ENCODE results near the gene PTPRN2. TPM values are rescaled to one million over a fixed set of nuclear protein-coding genes. Genes with fewer than 3 reads are reported as not detected.
"Not testable (repeated sequence)": the region's sequence is repeated elsewhere in the genome, so short reads cannot be mapped to it uniquely, and the experiment has no call there.

The PTPRN2 gene
- total RNA-seq, 1 donor: 0.27 TPM

DNA sequence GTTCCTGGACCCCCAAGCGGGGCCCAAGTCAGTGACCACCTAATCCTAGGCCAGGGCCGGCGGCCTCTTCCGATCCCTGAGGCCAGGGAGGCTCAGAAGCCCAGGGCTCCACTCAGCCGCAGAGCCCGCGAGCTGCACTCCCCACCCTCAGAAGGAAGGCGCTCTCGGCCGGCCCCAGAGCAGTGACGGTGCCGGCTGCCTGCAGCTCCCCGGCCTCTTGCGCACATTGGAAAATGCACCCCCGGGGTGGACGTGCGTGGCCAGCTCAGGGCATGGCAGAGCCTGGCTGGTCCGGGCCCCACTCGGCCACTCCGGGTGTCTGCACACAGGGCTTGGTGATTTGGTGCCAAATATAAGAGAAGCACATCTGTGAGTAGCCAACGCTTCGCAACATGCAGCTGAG, 269.1 kb downstream of the PTPRN2 start:
- DNase-seq (ENCODE audit: low read depth in 2 of 3, low spot score in 2 of 3): no peak

GRCh38 chr7:158317238-158318205, 270.1 kb downstream of the PTPRN2 start:
- no peak for DNase-seq (ENCODE audit: low read depth in 2 of 3, low spot score in 2 of 3)

DNA sequence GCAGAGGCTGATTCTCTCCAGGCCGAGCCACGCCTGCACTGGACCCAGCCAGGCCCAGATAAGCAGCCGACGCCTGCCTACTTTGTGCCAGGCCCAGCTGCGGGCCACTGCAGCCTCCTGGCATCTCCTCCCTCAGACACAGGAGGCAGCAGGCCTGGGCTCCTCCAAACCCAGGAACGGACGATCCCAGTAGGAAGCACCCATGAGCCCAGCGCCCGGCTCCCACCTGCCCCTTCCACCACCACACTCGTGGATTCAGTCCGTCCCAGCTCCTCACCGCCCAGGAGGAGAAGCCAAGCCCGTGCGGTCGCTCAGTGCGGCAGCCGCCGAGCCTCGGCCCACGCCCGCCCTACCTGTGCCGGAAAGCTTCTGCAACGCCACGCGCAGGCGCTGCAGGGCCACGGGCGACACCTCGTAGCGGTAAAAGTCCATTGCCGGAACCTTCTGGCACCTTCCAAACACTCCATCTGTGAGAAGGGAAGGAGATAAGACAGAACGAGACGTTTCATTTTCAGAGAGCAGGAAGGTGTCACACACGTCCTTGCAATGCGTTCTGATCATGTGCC, 271.1 kb downstream of the PTPRN2 start:
- DNase-seq (ENCODE audit: low read depth in 2 of 3, low spot score in 2 of 3): no peak

- DNase-seq (ENCODE audit: low read depth in 2 of 3, low spot score in 2 of 3): no peak
These were observed 271.7 kb downstream of the PTPRN2 start for GRCh38 chr7:158315881-158316280.

GRCh38 chr7:158315326-158315725, 272.3 kb downstream of the PTPRN2 start:
- no peak for DNase-seq (ENCODE audit: low read depth in 2 of 3, low spot score in 2 of 3)

- no peak for DNase-seq (ENCODE audit: low read depth in 2 of 3, low spot score in 2 of 3)
These were observed 273.2 kb downstream of the PTPRN2 start for GRCh38 chr7:158314394-158314793.

DNA sequence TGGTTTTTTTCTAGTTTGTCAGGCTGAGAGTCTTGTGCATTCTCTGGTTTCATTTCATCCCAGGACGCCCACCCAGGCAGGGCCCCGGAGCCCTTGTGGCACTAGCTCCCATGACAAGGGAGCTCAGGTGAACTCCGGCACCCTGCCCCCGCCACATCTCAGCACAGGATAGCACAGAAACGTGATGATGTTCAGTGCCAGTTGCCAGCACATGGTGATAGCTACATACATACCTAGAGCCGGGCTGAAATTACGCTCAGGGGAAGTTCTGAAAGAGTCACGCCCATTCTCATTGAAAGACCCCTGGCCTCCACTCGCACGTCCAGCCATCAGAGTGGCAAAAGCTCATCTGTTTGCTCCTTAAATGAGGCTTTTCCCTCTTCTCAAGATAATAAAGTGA, 273.7 kb downstream of the PTPRN2 start:
- DNase-seq (ENCODE audit: low read depth in 2 of 3, low spot score in 2 of 3): no peak

DNA sequence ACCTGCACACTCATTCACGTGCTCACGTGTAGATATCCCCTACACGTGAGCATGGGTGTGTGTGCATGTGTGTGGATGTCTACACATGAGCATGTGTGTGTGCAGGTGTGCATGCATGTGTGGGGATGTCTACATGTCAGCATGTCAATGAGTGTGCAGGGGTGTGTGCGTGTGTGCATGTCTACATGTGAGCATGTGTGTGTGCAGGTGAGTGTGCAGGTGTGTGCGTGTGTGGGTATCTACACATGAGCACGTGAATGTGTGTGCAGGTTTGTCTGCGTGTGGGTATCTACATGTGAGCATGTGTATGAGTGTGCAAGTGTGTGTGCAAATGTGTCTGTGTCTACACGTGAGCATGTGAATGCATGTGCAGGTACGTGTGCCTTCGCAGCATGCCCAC, 274.8 kb downstream of the PTPRN2 start:
- no peak for DNase-seq (ENCODE audit: low read depth in 2 of 3, low spot score in 2 of 3)

- no peak for DNase-seq (ENCODE audit: low read depth in 2 of 3, low spot score in 2 of 3)
These were observed 275.8 kb downstream of the PTPRN2 start for GRCh38 chr7:158311791-158312190.

- DNase-seq (ENCODE audit: low read depth in 2 of 3, low spot score in 2 of 3): no peak
These were observed 276.5 kb downstream of the PTPRN2 start for GRCh38 chr7:158310924-158311666.

- no peak for DNase-seq (ENCODE audit: low read depth in 2 of 3, low spot score in 2 of 3)
These were observed 277.5 kb downstream of the PTPRN2 start for GRCh38 chr7:158309868-158310763.

- DNase-seq (ENCODE audit: low read depth in 2 of 3, low spot score in 2 of 3): no peak
These were observed 279.6 kb downstream of the PTPRN2 start for GRCh38 chr7:158308001-158308400.

DNA sequence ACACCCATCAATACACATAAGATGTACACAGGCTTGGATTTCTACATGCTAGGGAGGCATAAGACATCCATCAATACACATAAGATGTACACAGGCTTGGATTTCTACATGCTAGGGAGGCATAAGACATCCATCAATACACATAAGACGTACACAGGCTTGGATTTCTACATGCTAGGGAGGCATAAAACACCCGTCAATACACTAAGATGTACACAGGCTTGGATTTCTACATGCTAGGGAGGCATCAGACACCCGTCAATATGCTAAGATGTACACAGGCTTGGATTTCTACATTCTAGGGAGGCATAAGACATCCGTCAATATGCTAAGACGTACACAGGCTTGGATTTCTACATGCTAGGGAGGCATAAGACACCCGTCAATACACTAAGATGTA, 283.6 kb downstream of the PTPRN2 start:
- not testable (repeated sequence) for DNase-seq (ENCODE audit: low read depth in 2 of 3, low spot score in 2 of 3)

DNA sequence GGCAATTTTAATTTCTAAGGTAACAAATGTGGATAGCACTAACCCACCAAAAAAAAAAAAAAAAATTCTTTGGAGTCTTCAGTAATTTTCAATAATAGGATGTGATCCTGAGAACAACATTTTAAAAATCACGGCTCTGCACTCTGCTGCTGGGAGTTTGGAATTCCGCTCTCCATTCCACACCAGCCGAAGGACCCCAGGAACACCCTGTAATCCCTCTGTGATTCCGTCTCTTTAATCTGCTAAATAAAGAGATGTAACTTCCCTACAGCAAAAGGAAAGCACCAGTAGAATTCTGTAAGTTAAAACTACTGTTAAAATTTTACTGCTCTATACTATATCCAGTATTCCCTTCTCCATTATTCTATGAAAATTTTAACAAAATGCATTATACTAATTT, 284.5 kb downstream of the PTPRN2 start:
- DNase-seq (ENCODE audit: low read depth in 2 of 3, low spot score in 2 of 3): no peak

DNA sequence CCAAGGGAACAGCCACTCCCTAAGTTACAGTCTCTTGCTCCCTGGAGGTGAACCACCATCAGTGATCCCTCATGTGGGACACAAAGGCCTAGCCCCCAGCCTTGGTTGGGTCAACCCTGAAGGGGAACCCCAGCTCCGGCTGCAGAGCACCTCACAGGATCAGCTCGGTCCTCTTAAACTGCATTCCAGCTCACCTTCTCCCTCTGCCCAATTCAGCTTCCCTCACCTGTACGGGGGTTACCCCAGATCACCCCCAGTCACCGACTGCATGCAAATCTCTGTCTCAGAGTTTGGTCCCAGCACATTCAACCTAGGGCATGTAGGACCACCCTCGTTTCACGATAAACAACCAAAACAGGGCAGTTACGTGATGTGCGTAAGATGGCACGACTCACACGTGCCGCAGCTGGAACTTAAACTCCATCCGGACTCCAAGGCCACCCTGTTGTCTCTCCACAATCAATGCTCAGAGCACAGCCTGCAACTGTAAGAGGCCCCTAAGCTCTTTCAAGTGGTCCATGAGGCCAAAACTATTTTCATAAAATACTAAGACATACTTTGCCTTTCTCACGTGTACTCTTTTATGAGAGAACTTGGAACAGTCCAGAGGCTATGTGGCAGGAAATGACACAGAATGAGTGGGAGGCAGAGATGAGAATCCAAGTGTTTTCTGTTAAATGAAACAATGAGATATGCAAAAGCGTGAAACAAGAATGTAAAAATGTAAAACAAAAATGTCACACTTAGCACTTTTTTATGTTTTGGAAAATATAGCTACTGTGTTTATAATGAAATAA, 285.2 kb downstream of the PTPRN2 start:
- no peak for DNase-seq (ENCODE audit: low read depth in 2 of 3, low spot score in 2 of 3)

- DNase-seq (ENCODE audit: low read depth in 2 of 3, low spot score in 2 of 3): no peak
These were observed 286.4 kb downstream of the PTPRN2 start for GRCh38 chr7:158301207-158301606.

- DNase-seq (ENCODE audit: low read depth in 2 of 3, low spot score in 2 of 3): no peak
These were observed 287.2 kb downstream of the PTPRN2 start for GRCh38 chr7:158300427-158300826.

DNA sequence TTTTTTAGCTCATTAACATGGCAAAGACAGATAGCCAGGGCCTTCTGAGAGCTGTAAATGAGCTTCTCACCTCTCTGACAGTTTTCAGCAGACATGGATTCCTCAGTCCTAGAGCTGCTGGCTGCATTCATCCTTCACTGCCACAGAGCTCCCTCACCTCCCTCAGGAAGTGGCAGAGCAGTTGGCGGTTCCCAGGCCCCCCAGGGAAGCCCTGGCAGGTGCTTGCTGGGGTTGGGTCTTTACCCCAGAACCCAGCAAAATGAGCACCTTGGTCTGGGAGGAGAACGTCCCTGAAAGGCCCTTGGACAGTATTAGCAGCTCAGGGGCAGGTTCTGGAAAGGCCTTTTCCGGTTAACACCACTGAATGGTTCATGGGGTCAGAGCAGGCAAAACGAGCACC, 288.0 kb downstream of the PTPRN2 start:
- DNase-seq (ENCODE audit: low read depth in 2 of 3, low spot score in 2 of 3): no peak

GRCh38 chr7:158296798-158297104, 290.9 kb downstream of the PTPRN2 start:
- DNase-seq (ENCODE audit: low read depth in 2 of 3, low spot score in 2 of 3): no peak
